ENCODE data around the gene AP5B1.

The AP5B1 gene, protein sequence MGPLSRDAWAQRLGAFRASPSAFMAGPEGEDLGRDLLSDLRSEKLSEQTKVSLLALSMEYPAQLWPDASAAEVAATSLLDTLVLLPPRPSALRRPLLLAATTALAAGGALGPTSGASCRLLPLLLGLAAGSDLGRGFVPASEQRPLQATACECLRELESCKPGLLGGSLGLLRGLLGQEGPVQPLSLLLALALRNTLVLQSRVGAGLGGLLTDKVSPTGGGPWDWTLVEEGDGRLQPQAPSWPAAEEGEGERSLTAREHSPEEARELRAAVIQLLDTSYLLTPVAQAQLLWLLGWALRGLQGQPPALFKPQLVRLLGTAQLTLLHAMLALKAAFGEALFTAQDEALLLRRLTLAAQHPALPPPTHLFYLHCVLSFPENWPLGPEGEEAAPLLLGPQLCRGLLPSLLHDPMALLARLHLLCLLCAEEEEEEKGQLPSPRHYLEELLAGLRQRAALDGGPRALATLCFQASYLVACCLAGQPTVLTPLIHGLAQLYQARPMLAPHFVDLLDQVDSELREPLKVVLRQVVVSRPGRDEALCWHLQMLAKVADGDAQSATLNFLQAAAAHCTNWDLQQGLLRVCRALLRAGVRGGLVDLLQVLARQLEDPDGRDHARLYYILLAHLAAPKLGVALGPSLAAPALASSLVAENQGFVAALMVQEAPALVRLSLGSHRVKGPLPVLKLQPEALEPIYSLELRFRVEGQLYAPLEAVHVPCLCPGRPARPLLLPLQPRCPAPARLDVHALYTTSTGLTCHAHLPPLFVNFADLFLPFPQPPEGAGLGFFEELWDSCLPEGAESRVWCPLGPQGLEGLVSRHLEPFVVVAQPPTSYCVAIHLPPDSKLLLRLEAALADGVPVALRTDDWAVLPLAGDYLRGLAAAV

DNA sequence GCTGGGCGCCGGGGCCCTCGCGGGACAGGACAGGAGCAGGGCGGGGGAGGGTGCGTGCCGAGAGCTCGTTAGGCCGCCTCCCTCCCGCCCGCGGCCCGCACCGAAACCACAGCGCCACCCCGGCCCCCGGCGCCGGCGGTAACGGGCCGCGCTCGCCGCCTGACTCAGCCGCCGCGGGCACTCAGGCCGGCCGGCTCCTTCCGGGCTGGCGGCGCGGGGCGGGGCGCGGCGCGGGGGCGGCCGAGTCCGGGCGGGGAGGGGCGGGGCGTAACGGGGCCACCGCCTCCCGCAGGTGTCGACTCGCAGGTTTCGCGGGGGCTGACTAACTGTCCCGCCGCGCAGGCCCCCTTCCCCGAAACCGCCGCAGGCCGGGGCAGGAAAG is at the start of gene AP5B1:
Gene AP5B1, minus strand, starts transcription at position 207 of the 382 bp plus-strand sequence. CDS start 385 bp downstream, outside the sequence.
- DNase-seq: peak; percentile 81

GRCh38 chr11:65829459-65829858 is 48.7 kb upstream of the AP5B1 start:
- no peak for DNase-seq

DNA sequence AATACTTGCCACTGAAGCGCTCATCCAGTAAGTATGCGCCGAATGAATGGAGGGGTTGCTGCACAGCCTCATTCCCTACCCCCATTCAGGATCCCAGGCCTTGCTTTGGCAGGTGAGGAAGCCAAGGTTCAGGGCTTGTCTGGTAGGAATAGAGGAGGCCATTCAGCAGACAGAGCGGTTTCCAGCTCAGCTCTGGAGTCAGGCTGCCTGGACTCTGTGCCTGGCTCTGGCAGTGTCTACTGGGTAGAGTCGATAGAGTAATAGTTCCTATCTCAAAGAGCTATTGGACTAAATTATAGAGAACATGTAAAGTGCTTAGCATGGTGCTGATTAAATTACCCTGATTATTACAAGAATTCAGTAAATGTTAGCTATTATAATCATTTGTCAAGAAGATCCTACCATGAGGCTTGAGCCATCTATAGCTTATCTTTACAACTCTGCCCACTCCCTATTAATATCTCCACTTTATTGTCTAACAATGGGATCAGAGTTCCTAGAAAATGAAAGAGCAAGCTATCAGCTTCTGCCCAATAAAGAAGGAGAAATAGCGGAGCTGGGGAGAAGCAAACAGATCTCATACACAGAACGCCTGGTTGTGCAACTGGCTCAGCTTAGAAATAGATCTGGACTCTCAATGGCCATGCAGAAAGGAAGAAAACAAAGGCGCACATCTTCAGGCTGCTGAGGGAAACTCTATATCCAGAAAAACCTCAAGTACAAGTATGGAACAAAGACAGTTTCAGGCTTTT is 46.4 kb upstream of the AP5B1 start:
- no peak for DNase-seq

DNA sequence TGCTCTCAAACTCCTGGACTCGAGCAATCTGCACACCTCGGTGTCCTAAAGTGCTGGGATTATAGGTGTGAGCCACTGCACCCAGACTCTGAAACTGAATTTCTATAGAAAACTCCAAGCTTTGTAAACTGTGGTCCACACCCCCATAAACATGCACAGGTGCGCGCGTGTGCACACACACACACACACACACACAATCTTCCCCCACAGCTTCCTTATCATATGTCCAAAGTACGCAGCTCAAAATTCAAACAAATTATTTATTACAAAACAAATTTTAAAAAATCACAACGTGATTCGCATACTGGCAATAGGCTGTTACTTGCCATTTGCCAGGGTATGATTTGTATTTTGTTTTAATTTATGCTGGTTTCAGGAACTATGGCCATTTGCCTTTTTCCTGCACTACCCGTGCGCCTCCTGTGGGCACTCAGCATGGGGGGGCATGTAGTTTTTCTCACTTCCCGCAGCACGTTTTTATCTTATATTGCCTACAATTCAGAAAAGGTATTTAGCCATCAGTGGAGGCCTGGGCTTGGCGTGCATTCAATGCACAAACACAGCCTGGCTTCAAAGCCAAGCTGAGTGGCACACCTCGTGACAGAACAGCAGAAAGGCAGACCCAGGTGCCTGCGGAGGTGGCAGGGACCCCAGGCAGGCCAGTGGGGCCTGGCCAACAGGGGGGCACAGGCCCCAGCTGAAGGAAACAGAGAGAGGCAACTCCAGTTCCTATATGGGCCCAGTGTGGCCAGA is 42.2 kb upstream of the AP5B1 start:
- no peak for DNase-seq

DNA sequence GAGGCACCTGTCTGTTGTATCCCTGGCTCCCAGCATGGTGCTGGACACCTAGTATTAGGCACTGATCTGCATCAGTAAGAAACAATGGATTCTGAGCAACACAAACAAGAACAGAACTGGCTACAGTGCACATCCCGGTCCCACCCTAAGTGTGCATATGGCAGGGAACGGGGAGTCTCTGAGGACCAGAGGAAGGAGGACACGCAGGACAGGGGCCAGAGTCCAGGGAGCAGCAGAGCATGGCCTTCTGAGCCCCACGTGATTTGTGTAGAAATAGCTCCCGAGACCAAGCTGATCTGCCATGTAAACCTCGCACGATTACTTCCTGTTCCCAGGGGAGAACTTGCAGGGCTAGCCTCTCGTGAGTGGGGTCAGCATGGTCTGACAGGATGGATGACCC is 40.3 kb upstream of the AP5B1 start:
- DNase-seq: no peak

DNA sequence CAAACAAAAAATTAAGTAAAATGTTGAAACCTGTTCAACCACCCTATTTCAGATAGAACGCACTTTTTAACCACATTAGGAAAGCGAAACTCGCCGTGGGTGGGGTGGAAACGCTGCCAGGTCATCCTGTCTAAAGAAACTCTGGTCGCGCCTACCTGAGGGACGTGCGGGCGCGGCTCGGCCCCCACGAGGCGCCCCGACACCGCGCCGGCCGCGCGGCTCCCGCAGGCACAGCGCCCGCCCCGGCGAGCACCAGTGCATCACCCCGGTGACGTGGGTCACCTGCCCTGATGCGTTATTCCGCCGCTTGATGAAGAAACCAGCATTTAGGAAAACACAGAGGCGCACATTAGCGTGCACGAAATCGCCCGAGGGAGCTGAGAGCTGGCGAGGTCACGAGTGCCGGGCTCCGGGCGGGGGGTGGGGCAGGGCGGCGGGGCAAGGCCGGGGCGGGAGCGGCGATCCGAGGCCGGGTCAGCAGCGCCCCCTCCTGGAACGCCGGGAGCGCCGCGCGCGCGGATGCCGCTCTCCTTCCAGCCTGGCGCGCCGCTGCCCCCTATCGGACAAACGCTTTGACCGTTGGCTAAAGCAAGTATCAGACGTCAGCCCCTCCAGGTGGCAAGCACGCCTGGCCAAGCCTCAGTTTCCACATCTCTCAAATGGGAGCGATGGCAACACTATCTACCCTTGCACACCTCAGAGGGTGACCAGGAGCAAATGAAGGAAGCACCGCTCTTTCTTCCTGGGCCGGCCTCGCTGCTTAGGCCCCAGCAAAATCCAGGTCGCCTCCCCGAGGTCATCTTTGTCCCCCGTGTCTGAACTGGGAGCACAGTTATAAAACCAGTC is 37.3 kb upstream of the AP5B1 start:
- peak; percentile 96 for DNase-seq

- no peak for DNase-seq
Measured at GRCh38 chr11:65817312-65817834, 36.6 kb upstream of the AP5B1 start.

DNA sequence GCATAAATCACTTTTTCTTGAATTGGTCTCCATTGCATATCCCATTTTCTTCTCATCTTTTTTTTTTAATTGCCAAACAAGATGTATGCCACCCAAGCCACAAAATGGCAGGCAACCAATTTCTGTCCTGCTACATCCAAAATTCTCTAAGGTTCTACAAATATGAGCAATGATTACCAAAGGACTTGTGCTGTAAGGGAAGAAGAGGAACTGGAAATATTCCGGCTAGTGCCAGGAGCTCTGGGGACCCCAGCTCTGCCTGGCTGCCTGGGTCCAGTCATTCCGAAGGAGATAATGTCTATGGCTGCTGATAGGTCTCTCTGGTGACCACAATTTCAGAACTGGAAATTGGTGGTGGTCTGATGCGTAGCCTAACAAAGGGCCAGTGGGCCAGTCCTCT is 35.9 kb upstream of the AP5B1 start:
- DNase-seq: no peak

GRCh38 chr11:65814986-65815565 is 34.3 kb upstream of the AP5B1 start:
- no peak for DNase-seq

- DNase-seq: no peak
Measured at GRCh38 chr11:65814131-65814985, 33.6 kb upstream of the AP5B1 start.

- no peak for DNase-seq
Measured at GRCh38 chr11:65811764-65812475, 31.1 kb upstream of the AP5B1 start.

DNA sequence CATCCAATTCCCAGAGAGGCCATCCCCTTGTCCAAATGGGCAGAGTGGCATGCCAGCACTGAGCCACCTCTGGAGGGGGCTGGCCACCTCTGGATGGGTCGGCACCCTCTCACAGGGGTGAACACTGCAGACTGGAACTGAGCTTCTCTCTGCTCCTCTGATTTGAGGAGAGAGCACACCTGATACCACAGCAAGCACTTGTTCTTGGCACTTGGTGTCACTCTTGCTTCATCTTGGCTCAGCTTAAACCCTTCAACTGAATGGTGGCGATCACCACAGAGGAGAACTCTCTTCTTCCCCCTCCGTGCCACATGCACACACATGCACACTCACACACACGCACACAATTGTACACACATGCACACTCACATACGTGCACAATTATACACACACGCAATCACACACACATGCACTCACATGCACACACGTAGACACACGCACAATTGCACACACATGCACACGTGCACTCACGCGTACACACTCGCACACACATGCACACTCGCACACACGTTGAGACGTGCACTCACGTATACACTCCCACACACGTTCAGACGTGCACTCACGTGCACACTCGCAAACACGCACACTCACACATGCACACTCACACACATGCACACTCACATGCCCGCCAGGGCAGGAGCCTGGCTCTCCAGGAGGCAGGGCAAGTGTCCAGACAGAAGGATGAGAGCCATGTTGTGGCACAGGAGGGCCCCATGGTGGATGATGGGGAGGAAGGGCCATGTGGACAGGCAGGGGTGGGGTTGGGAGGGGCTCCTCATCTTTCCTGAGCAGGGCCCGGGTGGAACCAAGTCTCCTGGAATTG is 29.5 kb upstream of the AP5B1 start:
- no peak for DNase-seq

DNA sequence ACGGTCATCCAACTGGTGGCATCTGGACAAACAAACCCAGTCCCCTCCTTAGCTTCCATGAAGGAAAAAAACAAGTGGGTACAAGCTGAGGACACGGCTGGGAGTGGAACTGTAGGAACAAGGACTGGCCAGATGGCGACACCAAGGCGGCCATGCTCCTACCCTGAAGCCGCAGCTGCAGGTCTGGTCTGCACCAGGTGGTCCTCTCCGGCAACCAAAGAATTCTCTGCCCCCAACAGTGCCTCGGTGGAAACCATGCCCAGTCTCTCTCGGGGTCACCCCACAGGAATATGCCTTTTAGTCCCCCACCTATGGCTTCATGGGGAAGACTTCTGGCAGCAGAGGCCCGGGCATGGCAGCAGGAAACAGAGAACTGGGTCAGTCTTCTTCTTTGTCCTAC is 28.7 kb upstream of the AP5B1 start:
- no peak for DNase-seq

DNA sequence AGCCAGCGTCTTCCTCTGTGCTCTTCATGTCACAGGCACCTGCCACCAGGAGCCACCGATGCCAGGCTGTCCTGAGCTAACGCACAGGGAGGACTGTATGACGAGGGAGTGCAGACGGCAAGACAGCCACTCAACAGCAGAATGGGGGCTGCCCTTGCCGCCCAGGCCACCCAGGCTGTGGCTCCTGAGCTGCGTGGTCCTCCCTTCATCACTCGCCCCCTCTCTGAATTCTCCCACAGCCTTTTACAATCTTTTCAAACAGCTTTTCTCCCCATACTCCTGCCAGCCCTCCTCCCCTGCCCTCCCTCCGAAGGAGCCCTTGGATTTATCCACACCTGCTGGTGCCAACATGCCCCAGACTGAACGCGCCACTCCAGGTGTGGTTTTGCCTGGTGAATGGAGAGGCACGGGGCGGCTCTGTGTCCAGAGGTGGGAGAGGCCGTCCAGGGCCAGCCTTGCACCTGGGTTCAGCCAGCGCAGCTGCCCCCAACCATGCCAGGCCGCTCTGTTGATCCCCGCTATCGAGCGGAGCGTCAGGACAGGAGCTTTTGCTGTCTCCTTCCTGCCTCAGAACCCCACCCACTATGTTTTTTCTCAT is 28.1 kb upstream of the AP5B1 start:
- no peak for DNase-seq

DNA sequence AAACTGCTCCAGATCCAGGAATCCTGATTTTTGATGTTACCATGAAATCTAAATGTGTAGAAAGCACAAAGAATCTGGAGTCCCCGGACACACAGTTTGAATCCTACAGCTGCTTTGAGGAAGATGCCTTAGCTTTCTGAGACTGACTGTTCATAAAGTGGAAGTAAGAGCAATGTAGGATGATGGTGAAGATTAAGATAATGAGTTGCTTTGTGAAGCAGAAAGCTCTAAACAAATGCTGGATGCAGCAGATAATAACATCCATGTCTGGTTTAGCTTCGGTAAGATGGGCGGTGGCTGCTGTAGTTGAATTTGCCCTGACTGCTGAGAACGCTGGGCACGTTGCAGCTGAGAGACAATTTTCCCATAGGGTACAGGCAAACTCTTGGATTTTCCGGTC is 26.2 kb upstream of the AP5B1 start:
- no peak for DNase-seq

GRCh38 chr11:65803797-65804492 is 23.2 kb upstream of the AP5B1 start:
- no peak for DNase-seq

- no peak for DNase-seq
Measured at GRCh38 chr11:65802841-65803240, 22.1 kb upstream of the AP5B1 start.
